Fibroblast of pulmonary artery (primary cell): ENCODE measurements around the gene FAM83F.
A peak's percentile ranks its signal among the peaks of the same experiment; 100 is the strongest.

Experiments used
- DNase-seq: peaks from one replicate; pipeline ENCODE4 v3.0.0-alpha.2; 2010; ENCODE audit warnings: low read depth
- H3K4me3 ChIP-seq: replicated peaks from 2 replicates; pipeline ENCODE4 v1.5.1; 2011; ENCODE audit warnings: low read depth, mild to moderate bottlenecking, control low read depth, low read length, moderate library complexity
- CTCF ChIP-seq: IDR thresholded peaks from 2 replicates; pipeline ENCODE4 v1.5.1; 2011; ENCODE audit warnings: mild to moderate bottlenecking, control low read depth, low read length, inconsistent platforms; ENCODE audit errors: missing control alignments

FAM83F gene

GRCh38 chr22:39967103-39967829, 27.5 kb upstream of the FAM83F start:
- DNase-seq: peak; percentile 61
- no peak overlapping the region for H3K4me3 ChIP-seq
- TF ChIP-seq CTCF: no peak

- peak; percentile 70 for DNase-seq
- no peak for TF ChIP-seq CTCF
- H3K4me3 ChIP-seq: no peak overlapping the region
Observed at GRCh38 chr22:39967996-39968972, 26.5 kb upstream of the FAM83F start.

GRCh38 chr22:39970742-39971141, 24.0 kb upstream of the FAM83F start:
- no peak overlapping the region for H3K4me3 ChIP-seq
- DNase-seq: no peak
- no peak for TF ChIP-seq CTCF

GRCh38 chr22:39972641-39973040, 22.1 kb upstream of the FAM83F start:
- H3K4me3 ChIP-seq: no peak overlapping the region
- TF ChIP-seq CTCF: no peak
- DNase-seq: no peak

GRCh38 chr22:39973656-39974055, 21.1 kb upstream of the FAM83F start:
- TF ChIP-seq CTCF: no peak
- no peak for DNase-seq
- no peak overlapping the region for H3K4me3 ChIP-seq

- no peak for TF ChIP-seq CTCF
- no peak overlapping the region for H3K4me3 ChIP-seq
- no peak for DNase-seq
Observed at GRCh38 chr22:39974065-39974464, 20.7 kb upstream of the FAM83F start.
